ENCODE measurements around the gene CBL.
"Not testable (repeated sequence)": the region's sequence is repeated elsewhere in the genome, so short reads cannot be mapped to it uniquely, and the experiment has no call there.

CBL gene

DNA sequence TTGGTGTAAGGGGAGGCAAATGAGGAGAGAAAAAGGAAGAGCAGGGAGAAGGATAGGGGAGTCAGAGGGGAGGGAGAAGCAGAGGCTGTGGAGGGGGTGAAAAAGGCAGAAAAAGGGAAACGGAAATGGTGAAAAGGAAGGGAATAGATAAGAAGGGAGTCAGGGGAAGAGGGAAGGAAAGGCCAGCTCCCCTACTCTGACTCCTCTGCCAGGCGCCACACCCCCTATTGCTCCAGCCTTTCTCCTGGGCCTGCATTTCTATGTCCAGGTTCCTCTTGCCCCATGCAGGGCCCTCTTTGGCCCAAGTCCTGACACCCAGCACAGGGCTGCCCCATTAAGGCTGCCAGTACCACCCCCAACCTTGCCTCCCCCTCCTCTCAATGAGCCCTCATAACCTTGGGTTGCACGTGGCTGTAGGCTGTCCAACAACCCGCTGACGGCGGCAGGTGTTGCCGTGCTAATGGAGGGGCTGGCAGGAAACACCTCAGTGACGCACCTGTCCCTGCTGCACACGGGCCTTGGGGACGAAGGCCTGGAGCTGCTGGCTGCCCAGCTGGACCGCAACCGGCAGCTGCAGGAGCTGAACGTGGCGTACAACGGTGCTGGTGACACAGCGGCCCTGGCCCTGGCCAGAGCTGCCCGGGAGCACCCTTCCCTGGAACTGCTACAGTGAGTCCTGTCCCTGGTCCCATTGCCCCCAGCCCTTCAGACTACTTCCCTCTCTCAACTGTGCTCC is 24.3 kb upstream of the CBL start:
- intact Hi-C loops (cut with DNase I): no loop called here
- DNase-seq: no peak

GRCh38 chr11:119184399-119184798 is 21.7 kb upstream of the CBL start:
- intact Hi-C loops (cut with DNase I); DNase-seq: not testable (repeated sequence)

GRCh38 chr11:119185981-119186634 is 20.0 kb upstream of the CBL start:
- no peak for DNase-seq
- intact Hi-C loops (cut with DNase I): no loop called here

GRCh38 chr11:119187123-119187892 is 18.8 kb upstream of the CBL start:
- intact Hi-C loops (cut with DNase I): no loop called here
- no peak for DNase-seq

- intact Hi-C loops (cut with DNase I): no loop called here
- DNase-seq: no peak
Observed at GRCh38 chr11:119188067-119188466, 18.1 kb upstream of the CBL start.

DNA sequence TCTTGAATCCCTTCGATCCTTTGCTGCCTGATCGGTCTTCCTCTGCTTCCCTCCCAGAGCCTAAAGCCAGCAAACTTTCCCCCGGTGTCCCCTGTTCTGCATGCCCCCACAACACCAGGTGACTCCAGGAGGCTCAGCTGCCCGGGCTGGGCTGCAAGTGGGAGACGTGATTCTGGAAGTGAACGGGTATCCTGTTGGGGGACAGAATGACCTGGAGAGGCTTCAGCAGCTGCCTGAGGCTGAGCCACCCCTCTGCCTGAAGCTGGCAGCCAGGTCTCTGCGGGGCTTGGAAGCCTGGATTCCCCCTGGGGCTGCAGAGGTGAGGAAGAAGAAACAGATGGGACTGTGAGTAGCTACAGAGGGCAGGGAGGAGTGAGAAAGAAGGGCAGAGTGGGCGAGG is 17.3 kb upstream of the CBL start:
- intact Hi-C loops (cut with DNase I): no loop called here

DNA sequence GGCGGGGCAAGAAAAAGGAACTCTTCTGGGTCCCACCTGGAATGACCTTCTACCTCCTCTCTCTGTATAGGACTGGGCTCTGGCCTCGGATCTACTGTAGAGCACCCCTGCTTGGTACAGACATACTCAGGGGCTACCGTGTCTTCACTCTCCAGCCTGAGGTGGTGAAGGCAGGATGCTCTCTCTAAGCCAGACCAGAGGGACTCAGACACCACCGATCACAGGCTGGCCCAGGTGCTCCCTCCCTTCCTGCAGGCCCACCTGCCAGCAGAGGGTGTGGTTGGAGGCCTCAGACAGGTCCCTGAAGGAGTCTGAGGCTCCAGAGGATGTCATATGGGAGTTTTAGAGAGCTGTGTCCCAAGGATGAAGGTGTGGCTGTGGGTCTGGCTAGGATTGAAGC is 16.7 kb upstream of the CBL start:
- intact Hi-C loops (cut with DNase I): no loop called here
- DNase-seq: no peak

More for the DNA sequence above, 17.3 kb upstream of the CBL start:
- DNase-seq: no peak

- intact Hi-C loops (cut with DNase I): no loop called here
- DNase-seq: no peak
Observed at GRCh38 chr11:119190531-119190930, 15.6 kb upstream of the CBL start.

GRCh38 chr11:119191265-119191664 is 14.9 kb upstream of the CBL start:
- DNase-seq; intact Hi-C loops (cut with DNase I): not testable (repeated sequence)

DNA sequence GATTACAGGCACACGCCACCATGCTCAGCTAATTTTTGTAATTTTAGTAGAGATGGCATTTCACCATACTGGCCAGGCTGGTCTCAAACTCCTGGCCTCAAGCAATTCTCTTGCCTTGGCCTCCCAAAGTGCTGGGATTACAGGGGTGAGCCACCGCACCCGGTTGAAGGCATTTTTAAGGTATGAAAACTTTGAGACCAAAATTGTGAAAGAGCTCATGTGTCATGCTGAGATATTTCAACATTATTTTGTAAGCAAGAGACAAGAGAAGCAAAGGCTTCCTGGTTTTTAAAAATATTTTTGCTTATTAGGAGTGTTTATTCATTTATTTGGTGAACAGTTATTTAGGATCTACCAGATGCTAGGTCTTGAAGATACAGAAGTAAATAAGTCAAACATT is 14.0 kb upstream of the CBL start:
- intact Hi-C loops (cut with DNase I): no loop called here
- no peak for DNase-seq

GRCh38 chr11:119193001-119193400 is 13.1 kb upstream of the CBL start:
- no peak for DNase-seq
- intact Hi-C loops (cut with DNase I): no loop called here

- intact Hi-C loops (cut with DNase I): no loop called here
- DNase-seq: no peak
Observed at GRCh38 chr11:119193626-119194025, 12.5 kb upstream of the CBL start.

DNA sequence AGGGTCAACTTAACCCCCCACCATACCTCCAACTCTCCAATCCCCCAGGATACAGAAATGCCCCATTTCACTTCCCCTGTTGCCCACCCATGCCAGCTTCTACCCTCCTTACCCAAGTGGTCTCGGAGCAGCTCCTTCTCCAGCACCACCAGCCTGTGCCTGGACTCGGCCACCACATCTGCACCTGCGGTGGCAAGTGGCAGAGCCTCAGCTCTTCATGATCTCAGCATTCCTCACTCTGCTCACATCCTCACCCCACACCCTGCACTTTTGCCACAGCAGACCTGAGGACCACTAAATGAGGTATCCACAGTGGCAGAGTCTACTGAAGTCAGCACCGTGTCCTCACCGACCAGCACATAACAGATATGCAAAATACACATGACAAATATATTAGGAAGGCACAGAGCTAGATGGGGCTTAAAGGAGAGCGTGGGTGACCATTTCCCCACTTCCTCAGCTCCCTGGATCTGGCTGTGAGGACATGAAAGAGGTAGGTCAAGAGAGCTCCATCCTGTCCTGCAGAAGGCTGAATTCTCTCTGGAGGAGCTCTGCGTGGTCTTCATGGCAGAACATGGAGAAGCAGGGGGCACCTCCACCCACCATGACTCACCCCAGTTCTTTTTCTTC is 11.2 kb upstream of the CBL start:
- intact Hi-C loops (cut with DNase I): no loop called here
- DNase-seq: no peak

DNA sequence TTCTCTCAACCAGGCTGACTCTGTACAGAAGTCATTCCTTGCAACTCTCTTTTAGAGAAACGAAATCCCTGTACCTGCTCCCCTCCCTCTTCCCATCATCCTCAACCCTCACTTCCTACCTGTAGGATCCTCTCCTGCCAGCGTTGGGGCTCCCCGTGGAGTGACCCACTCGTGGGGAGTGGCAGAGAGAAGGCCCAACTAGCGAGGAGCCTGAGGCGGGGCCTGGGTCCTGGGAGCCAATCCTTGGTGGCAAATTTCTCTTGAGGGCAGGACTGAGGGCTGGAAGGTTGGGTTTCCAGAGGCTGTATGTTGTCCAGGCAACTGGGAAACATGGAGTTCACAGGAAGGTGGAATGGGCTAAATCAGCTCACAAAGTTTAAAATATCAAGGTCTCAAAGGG is 10.5 kb upstream of the CBL start:
- DNase-seq: no peak
- intact Hi-C loops (cut with DNase I): no loop called here

DNA sequence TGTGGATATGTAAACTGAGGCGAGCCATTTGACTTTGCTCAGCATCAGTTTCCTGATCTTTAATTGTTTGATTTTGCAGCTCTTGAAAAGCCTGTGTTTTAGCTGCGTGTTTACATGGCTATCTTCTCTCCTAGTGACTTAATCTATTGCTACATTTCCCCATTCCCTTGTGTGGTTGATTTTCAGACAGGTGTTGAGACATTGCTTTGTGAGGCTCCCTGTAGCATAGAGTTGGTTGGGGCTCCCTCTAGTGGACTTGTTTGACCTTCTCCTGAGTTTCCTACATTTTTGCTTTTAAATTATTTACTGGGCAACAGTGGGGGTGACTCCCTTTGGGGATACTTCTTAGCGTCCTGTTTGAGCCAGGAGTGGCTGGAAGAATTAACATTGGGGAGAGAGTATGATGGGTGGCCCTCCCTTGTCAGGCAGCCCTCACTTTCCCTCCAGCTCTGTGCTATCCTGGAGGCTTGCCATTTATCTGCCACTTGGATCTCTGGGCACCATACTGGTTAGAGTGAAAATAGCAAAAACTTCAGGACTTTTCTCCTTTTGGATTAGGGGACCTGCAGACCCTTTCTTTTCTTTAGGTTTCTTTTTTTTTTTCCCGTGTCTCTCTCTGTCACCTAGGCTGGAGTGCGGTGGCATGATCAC is 9.2 kb upstream of the CBL start:
- intact Hi-C loops (cut with DNase I): no loop called here
- peak in 34 of 42 donors; percentile 17 to 87 (median 62) for DNase-seq

DNA sequence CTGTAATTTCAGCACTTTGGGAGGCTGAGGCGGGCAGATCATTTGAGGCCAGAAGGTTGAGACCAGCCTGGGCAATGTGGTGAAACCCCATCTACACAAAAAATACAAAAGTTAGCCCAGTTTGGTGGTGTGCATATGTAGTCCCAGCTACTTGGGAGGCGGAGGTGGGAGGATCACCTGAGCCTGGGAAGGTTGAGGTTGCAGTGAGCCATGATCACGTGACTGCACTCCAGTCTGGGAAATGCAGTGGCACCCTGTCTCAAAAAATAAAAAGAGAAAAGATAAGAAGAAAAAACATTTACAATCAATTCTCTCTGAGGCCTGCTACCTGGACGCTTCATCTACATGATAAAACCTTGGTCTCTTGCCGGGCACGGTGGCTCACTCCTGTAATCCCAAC is 7.2 kb upstream of the CBL start:
- intact Hi-C loops (cut with DNase I): no loop called here
- DNase-seq: peak in 1 of 42 donors; percentile 45

GRCh38 chr11:119201236-119201635 is 4.9 kb upstream of the CBL start:
- intact Hi-C loops (cut with DNase I); DNase-seq: not testable (repeated sequence)

DNA sequence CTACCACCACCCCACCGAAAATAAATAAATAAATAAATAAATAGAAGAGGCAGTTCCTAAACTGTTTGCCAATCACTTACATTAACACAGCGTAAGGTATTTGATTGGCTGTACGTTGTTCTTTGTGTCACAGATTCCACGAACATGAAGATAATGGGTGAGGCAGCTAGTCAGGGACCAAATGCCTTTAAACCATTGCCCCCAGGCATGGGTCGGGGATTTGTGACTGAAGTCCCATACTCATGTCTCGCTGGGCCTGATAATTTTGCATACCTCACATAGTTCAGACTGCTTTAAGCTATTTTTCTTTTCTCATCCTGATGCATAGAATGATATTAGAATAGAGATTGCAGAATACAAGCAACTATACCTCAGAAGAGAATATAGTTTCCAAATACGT is 3.6 kb upstream of the CBL start:
- DNase-seq: no peak
- intact Hi-C loops (cut with DNase I): no loop called here

DNA sequence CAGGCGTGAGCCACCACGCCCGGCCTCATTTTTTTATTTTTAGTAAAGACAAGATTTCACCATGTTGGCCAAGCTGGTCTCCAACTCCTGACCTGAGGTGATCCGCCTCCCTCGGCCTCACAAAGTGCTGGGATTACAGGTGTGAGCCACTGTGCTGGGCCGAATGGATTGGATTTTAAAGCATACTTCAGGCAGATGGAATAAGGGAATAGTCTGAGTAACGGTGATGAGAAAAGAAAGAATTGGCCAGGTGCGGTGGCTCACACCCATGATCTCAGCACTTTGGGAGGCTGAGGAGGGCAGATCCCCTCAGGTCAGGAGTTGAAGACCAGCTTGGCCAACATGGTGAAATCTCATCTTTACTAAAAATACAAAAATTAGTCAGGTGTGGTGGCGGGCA is 2.1 kb upstream of the CBL start:
- intact Hi-C loops (cut with DNase I): no loop called here

More for the DNA sequence above, 2.1 kb upstream of the CBL start:
- DNase-seq: no peak
